Measurements from ENCODE around the gene MYO3B. TPM values are rescaled to one million over a fixed set of nuclear protein-coding genes. Genes with fewer than 3 reads are reported as not detected.

MYO3B gene
- total RNA-seq, 3 donors from 2014 or later (not counting 1 experiment from before 2014, with no cell fraction given) = 0.68 to 0.88 (median 0.75) TPM

DNA sequence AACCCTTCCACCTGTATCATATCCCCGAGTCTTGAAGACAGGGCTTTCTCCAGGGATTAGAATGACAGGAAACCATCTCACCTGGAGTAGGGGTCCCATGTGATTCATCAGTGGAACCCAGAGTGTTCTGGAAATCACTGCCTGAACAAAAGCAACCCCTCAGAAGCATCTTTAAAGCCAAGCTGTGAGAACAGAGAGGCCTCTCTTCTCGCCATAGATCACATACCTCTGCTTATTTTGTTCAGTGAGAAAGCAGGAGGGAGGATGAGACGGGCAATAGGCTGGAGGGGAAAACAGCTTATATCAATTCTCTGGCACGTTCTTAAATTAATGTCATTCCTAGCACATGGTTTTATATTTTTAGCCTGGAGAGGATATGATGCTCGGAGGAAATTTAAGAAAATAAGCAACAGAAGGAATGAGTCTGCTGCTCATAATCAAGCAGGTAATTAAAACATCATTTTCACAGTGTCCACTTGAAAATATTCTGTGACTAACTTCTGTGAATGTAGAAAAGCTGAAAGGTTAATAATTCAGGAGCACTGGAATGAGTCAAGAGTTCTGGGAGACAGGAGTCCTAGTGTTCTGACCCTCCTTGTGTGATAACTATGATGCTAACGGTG is 323.6 kb downstream of the MYO3B start:
- Histone ChIP-seq H3K4me1 (ENCODE audit: control insufficient read depth, insufficient read depth, low read length) (no peaks in the 10 kb centered on the region), H3K4me3 (ENCODE audit: low read length) (no peak overlapping the region), H3K27ac (ENCODE audit: low read length) (no peak overlapping the region), H3K9me3 (ENCODE audit: control insufficient read depth, insufficient read depth, low read length) (no peaks in the 10 kb centered on the region), H3K27me3 (ENCODE audit: control insufficient read depth, insufficient read depth, low read length) (no peaks in the 10 kb centered on the region), H3K36me3 (ENCODE audit: control insufficient read depth, insufficient read depth, low read length) (no peaks in the 10 kb centered on the region)
- intact Hi-C loops (cut with micrococcal nuclease) = no loop called here
- no peaks in the 10 kb centered on the region for H3K4me1 Mint-ChIP-seq
- H3K27ac Mint-ChIP-seq = no peak overlapping the region
- H3K9me3 Mint-ChIP-seq = no peaks in the 10 kb centered on the region
- DNase-seq (no peak), ATAC-seq (no peak)
- no peaks in the 10 kb centered on the region for H3K36me3 Mint-ChIP-seq
- H3K4me3 Mint-ChIP-seq = no peak overlapping the region
- no peak for TF ChIP-seq CTCF (IDR thresholded peaks at IDR 0.05)
- WGBS (ENCODE audit: insufficient coverage) = 71% methylated on average over 5 of the region's 6 CpGs
- H3K27me3 Mint-ChIP-seq (ENCODE audit: low read depth in 2 of 2) = peaks cover 17 to 44% of the 10 kb centered on the region in 2 donors

GRCh38 chr2:170502361-170503130 is 324.6 kb downstream of the MYO3B start:
- Mint-ChIP-seq H3K9me3 (no peaks in the 10 kb centered on the region), H3K4me1 (peaks cover 5 to 8% of the 10 kb centered on the region in 2 donors), H3K27ac (no peak overlapping the region), H3K27me3 (ENCODE audit: low read depth in 2 of 2) (peaks cover 21 to 49% of the 10 kb centered on the region in 2 donors), H3K36me3 (no peaks in the 10 kb centered on the region), H3K4me3 (no peak overlapping the region)
- ATAC-seq = no peak
- Histone ChIP-seq H3K36me3 (ENCODE audit: control insufficient read depth, insufficient read depth, low read length) (no peaks in the 10 kb centered on the region), H3K4me1 (ENCODE audit: control insufficient read depth, insufficient read depth, low read length) (peaks cover 8% of the 10 kb centered on the region), H3K9me3 (ENCODE audit: control insufficient read depth, insufficient read depth, low read length) (no peaks in the 10 kb centered on the region), H3K4me3 (ENCODE audit: low read length) (no peak overlapping the region), H3K27ac (ENCODE audit: low read length) (no peak overlapping the region), H3K27me3 (ENCODE audit: control insufficient read depth, insufficient read depth, low read length) (no peaks in the 10 kb centered on the region)
- no peak for DNase-seq
- TF ChIP-seq CTCF (IDR thresholded peaks at IDR 0.05) = no peak
- intact Hi-C loops (cut with micrococcal nuclease) = no loop called here
- WGBS (ENCODE audit: insufficient coverage) = 71% methylated on average over 8 of the region's 8 CpGs

- no peaks in the 10 kb centered on the region for H3K9me3 ChIP-seq (ENCODE audit: control insufficient read depth, insufficient read depth, low read length)
- DNase-seq (no peak), ATAC-seq (no peak)
- peaks cover 12% of the 10 kb centered on the region for H3K4me1 ChIP-seq (ENCODE audit: control insufficient read depth, insufficient read depth, low read length)
- no peaks in the 10 kb centered on the region for H3K9me3 Mint-ChIP-seq
- no peaks in the 10 kb centered on the region for H3K27me3 ChIP-seq (ENCODE audit: control insufficient read depth, insufficient read depth, low read length)
- no peak overlapping the region for H3K4me3 ChIP-seq (ENCODE audit: low read length)
- peaks cover 9 to 12% of the 10 kb centered on the region in 2 donors for H3K4me1 Mint-ChIP-seq
- H3K36me3 ChIP-seq (ENCODE audit: control insufficient read depth, insufficient read depth, low read length) = no peaks in the 10 kb centered on the region
- no peaks in the 10 kb centered on the region for H3K36me3 Mint-ChIP-seq
- H3K27ac ChIP-seq (ENCODE audit: low read length) = no peak overlapping the region
- H3K27ac Mint-ChIP-seq = no peak overlapping the region
- no peak overlapping the region for H3K4me3 Mint-ChIP-seq
- intact Hi-C loops (cut with micrococcal nuclease) = no loop called here
- peaks cover 21 to 51% of the 10 kb centered on the region in 2 donors for H3K27me3 Mint-ChIP-seq (ENCODE audit: low read depth in 2 of 2)
- no peak for TF ChIP-seq CTCF (IDR thresholded peaks at IDR 0.05)
- 79% methylated on average over 2 of the region's 3 CpGs for WGBS (ENCODE audit: insufficient coverage)
These were observed 325.6 kb downstream of the MYO3B start for GRCh38 chr2:170503563-170503962.
